ENCODE data around the gene RALB. TPM values are rescaled to one million over a fixed set of nuclear protein-coding genes. Genes with fewer than 3 reads are reported as not detected.

Gene RALB
- total and polyA plus RNA-seq, 2 donors (not counting 1 experiment from before 2014, with no cell fraction given): 58.3 to 73.9 TPM

- no peak for DNase-seq (ENCODE audit: low read depth in 2 of 2)
- Histone ChIP-seq H3K9ac (ENCODE audit: insufficient read depth, low read length) (no peak overlapping the region), H3K9me3 (ENCODE audit: control insufficient read depth, insufficient read depth, low read depth, low read length) (no peaks in the 10 kb centered on the region), H3K4me3 (replicated peaks in 1 of 4; ENCODE audit: control extremely low read depth in 1 of 4, insufficient read depth in 1 of 4, low read depth in 3 of 4, low read length in 4 of 4) (no peak overlapping the region), H3K27me3 (ENCODE audit: control insufficient read depth, insufficient read depth, low read length) (no peaks in the 10 kb centered on the region), H2AFZ (ENCODE audit: low read length) (no peak overlapping the region), H4K20me1 (ENCODE audit: control insufficient read depth, extremely low read depth, insufficient read depth, low read length) (no peaks in the 10 kb centered on the region), H3K4me2 (ENCODE audit: extremely low read depth, insufficient read depth, low read length) (no peak overlapping the region), H3K79me2 (ENCODE audit: control insufficient read depth, insufficient read depth, low read length) (no peaks in the 10 kb centered on the region), H3K36me3 (ENCODE audit: control insufficient read depth, insufficient read depth, low read length) (no peaks in the 10 kb centered on the region), H3K4me1 (ENCODE audit: control insufficient read depth, extremely low read depth, insufficient read depth, low read length) (peaks cover 6% of the 10 kb centered on the region), H3K27ac (ENCODE audit: insufficient read depth, low read length) (no peak overlapping the region)
- no peak for TF ChIP-seq CTCF (conservative IDR thresholded peaks at IDR 0.05 in 1 of 2, IDR thresholded peaks at IDR 0.05 in 1 of 2; ENCODE audit: low read depth in 1 of 2, low read length in 2 of 2)
- TF ChIP-seq EZH2 (IDR thresholded peaks at IDR 0.05; ENCODE audit: low read length, missing control alignments): no peak
These were observed 24.1 kb upstream of the RALB start for GRCh38 chr2:120228503-120228902.

GRCh38 chr2:120229341-120229740 lies 23.3 kb upstream of the RALB start:
- H3K36me3 ChIP-seq (ENCODE audit: control insufficient read depth, insufficient read depth, low read length): no peaks in the 10 kb centered on the region
- no peaks in the 10 kb centered on the region for H3K27me3 ChIP-seq (ENCODE audit: control insufficient read depth, insufficient read depth, low read length)
- H3K27ac ChIP-seq (ENCODE audit: insufficient read depth, low read length): no peak overlapping the region
- H3K4me3 ChIP-seq (replicated peaks in 1 of 4; ENCODE audit: control extremely low read depth in 1 of 4, insufficient read depth in 1 of 4, low read depth in 3 of 4, low read length in 4 of 4): no peak overlapping the region
- TF ChIP-seq CTCF (conservative IDR thresholded peaks at IDR 0.05 in 1 of 2, IDR thresholded peaks at IDR 0.05 in 1 of 2; ENCODE audit: low read depth in 1 of 2, low read length in 2 of 2) (no peak), EZH2 (IDR thresholded peaks at IDR 0.05; ENCODE audit: low read length, missing control alignments) (no peak)
- H3K4me1 ChIP-seq (ENCODE audit: control insufficient read depth, extremely low read depth, insufficient read depth, low read length): peaks cover 3% of the 10 kb centered on the region
- H3K9ac ChIP-seq (ENCODE audit: insufficient read depth, low read length): no peak overlapping the region
- H2AFZ ChIP-seq (ENCODE audit: low read length): no peak overlapping the region
- H3K4me2 ChIP-seq (ENCODE audit: extremely low read depth, insufficient read depth, low read length): no peak overlapping the region
- no peaks in the 10 kb centered on the region for H3K79me2 ChIP-seq (ENCODE audit: control insufficient read depth, insufficient read depth, low read length)
- no peaks in the 10 kb centered on the region for H3K9me3 ChIP-seq (ENCODE audit: control insufficient read depth, insufficient read depth, low read depth, low read length)
- no peak for DNase-seq (ENCODE audit: low read depth in 2 of 2)
- no peaks in the 10 kb centered on the region for H4K20me1 ChIP-seq (ENCODE audit: control insufficient read depth, extremely low read depth, insufficient read depth, low read length)

- H4K20me1 ChIP-seq (ENCODE audit: control insufficient read depth, extremely low read depth, insufficient read depth, low read length): no peaks in the 10 kb centered on the region
- H3K4me1 ChIP-seq (ENCODE audit: control insufficient read depth, extremely low read depth, insufficient read depth, low read length): peaks cover 3% of the 10 kb centered on the region
- no peak for TF ChIP-seq CTCF (conservative IDR thresholded peaks at IDR 0.05 in 1 of 2, IDR thresholded peaks at IDR 0.05 in 1 of 2; ENCODE audit: low read depth in 1 of 2, low read length in 2 of 2)
- H2AFZ ChIP-seq (ENCODE audit: low read length): no peak overlapping the region
- DNase-seq (ENCODE audit: low read depth in 2 of 2): no peak
- H3K4me2 ChIP-seq (ENCODE audit: extremely low read depth, insufficient read depth, low read length): no peak overlapping the region
- H3K79me2 ChIP-seq (ENCODE audit: control insufficient read depth, insufficient read depth, low read length): no peaks in the 10 kb centered on the region
- no peak overlapping the region for H3K9ac ChIP-seq (ENCODE audit: insufficient read depth, low read length)
- H3K9me3 ChIP-seq (ENCODE audit: control insufficient read depth, insufficient read depth, low read depth, low read length): no peaks in the 10 kb centered on the region
- H3K4me3 ChIP-seq (replicated peaks in 1 of 4; ENCODE audit: control extremely low read depth in 1 of 4, insufficient read depth in 1 of 4, low read depth in 3 of 4, low read length in 4 of 4): no peak overlapping the region
- H3K36me3 ChIP-seq (ENCODE audit: control insufficient read depth, insufficient read depth, low read length): no peaks in the 10 kb centered on the region
- no peaks in the 10 kb centered on the region for H3K27me3 ChIP-seq (ENCODE audit: control insufficient read depth, insufficient read depth, low read length)
- no peak overlapping the region for H3K27ac ChIP-seq (ENCODE audit: insufficient read depth, low read length)
These were observed 21.9 kb upstream of the RALB start for GRCh38 chr2:120230515-120231471.
